Endothelial cell of umbilical vein (primary cell): ENCODE measurements around the gene ATP1B1. TPM values are rescaled to one million over a fixed set of nuclear protein-coding genes. Genes with fewer than 3 reads are reported as not detected.

Experiments used
- BruUV-seq: library from RNA; stranded (reverse); fragments of 400-500 nt; replicated peaks from 2 replicates; lab custom pipeline; 2021; lab: Mats Ljungman, UMichigan
- CTCF ChIA-PET: fragments of 300-600, 350-600 bp; sonication (Branson Sonifier 250); formaldehyde crosslinking; loops from one replicate; lab custom pipeline; 2021; ENCODE audit warnings: antibody characterized with exemption, inconsistent platforms; lab: Charles Lee
- POLR2A ChIA-PET: fragments of 300-600, 350-600 bp; sonication (Branson Sonifier 250); formaldehyde crosslinking; loops from one replicate; lab custom pipeline; 2021; ENCODE audit warnings: antibody characterized with exemption, inconsistent platforms; lab: Charles Lee
- DNase-seq: peaks from one replicate; pipeline ENCODE4 v3.0.0-alpha.2; 2011; ENCODE audit warnings: low read depth, low spot score
- FAIRE-seq: peaks from 2 replicates; lab custom pipeline; 2011; peaks lifted over from hg19 to GRCh38; lab: Jason Lieb, UNC
- H2AFZ ChIP-seq: 2 replicates; pipeline ENCODE4 v1.6.0; 2012; ENCODE audit warnings: low read depth, low read length, control low read depth, inconsistent platforms
- H3K27ac ChIP-seq: 2 replicates; pipeline ENCODE4 v1.5.1; 2011; ENCODE audit warnings: low read depth, mild to moderate bottlenecking, control low read depth, low read length, moderate library complexity; ENCODE audit not compliant: insufficient read depth
- H3K27me3 ChIP-seq, 2 experiments: 2 replicates each; pipeline versions ENCODE4 v1.6.0 to v1.6.1; 2011; ENCODE audit warnings: low read length in 2 of 2, mixed read lengths in 1 of 2; ENCODE audit not compliant: control insufficient read depth in 2 of 2, insufficient read depth in 2 of 2
- H3K36me3 ChIP-seq, 2 experiments: 2 replicates in 1 of 2; 3 replicates in 1 of 2; pipeline ENCODE4 v1.5.1; 2011; ENCODE audit warnings: low read length in 2 of 2, mild to moderate bottlenecking in 1 of 2, moderate library complexity in 1 of 2; ENCODE audit not compliant: control insufficient read depth in 2 of 2, insufficient read depth in 2 of 2; ENCODE audit errors: extremely low read depth in 1 of 2
- H3K4me1 ChIP-seq: 3 replicates; pipeline ENCODE4 v1.5.1; 2011; ENCODE audit warnings: mild to moderate bottlenecking, low read length; ENCODE audit not compliant: control insufficient read depth, insufficient read depth; ENCODE audit errors: extremely low read depth
- H3K4me2 ChIP-seq: 2 replicates; pipeline ENCODE4 v1.6.1; 2011; ENCODE audit warnings: low read length, control low read depth, mixed read lengths; ENCODE audit not compliant: insufficient read depth
- H3K4me3 ChIP-seq, 3 experiments: fragments of 200-600 bp in 1 of 3; sonication (generic), shearing (Covaris generic) in 1 of 3; replicated peaks in 1 of 3; 2 replicates each; pipeline ENCODE4 v1.5.1; 2011 to 2016; ENCODE audit warnings: control low read depth in 3 of 3, low read length in 3 of 3, mild to moderate bottlenecking in 2 of 3, inconsistent platforms in 1 of 3, low read depth in 1 of 3, moderate library complexity in 1 of 3; ENCODE audit not compliant: insufficient read depth in 1 of 3
- H3K79me2 ChIP-seq: 2 replicates; pipeline ENCODE4 v1.6.0; 2012; ENCODE audit warnings: low read length, inconsistent platforms; ENCODE audit not compliant: control insufficient read depth, insufficient read depth
- H3K9ac ChIP-seq: replicated peaks from 2 replicates; pipeline ENCODE3; 2011; ENCODE audit warnings: low read length, control low read depth; ENCODE audit not compliant: insufficient read depth; ENCODE audit errors: extremely low read depth
- H3K9me1 ChIP-seq: replicated peaks from 3 replicates; pipeline ENCODE4 v1.6.0; 2011; ENCODE audit warnings: mild to moderate bottlenecking, low read length; ENCODE audit not compliant: control insufficient read depth, insufficient read depth; ENCODE audit errors: extremely low read depth
- H3K9me3 ChIP-seq: replicated peaks from 2 replicates; pipeline ENCODE4 v1.5.1; 2012; ENCODE audit warnings: low read length, inconsistent platforms; ENCODE audit not compliant: control insufficient read depth, insufficient read depth
- H4K20me1 ChIP-seq: replicated peaks from 2 replicates; pipeline ENCODE3; 2011; ENCODE audit warnings: mild to moderate bottlenecking, low read length; ENCODE audit not compliant: control insufficient read depth, insufficient read depth; ENCODE audit errors: extremely low read depth
- CTCF ChIP-seq, 2 donors: IDR thresholded peaks; 1 replicate in 1 of 2; 2 replicates in 1 of 2; pipeline ENCODE4 v1.5.1; 2011; ENCODE audit warnings: low read length in 2 of 2, mild to moderate bottlenecking in 2 of 2, moderate library complexity in 2 of 2, control low read depth in 1 of 2, inconsistent platforms in 1 of 2, low read depth in 1 of 2; ENCODE audit not compliant: insufficient read depth in 1 of 2; ENCODE audit errors: extremely low read depth in 1 of 2
- EZH2 ChIP-seq: IDR thresholded peaks from 2 replicates; pipeline ENCODE4 v1.6.1; 2012; ENCODE audit warnings: borderline replicate concordance, low read depth, mild to moderate bottlenecking, moderate library complexity, low read length, inconsistent platforms; ENCODE audit not compliant: severe bottlenecking
- FOS ChIP-seq: IDR thresholded peaks from 2 replicates; pipeline ENCODE4 v1.6.1; 2011; ENCODE audit warnings: mild to moderate bottlenecking, low read length, moderate library complexity, borderline replicate concordance; ENCODE audit not compliant: insufficient read depth
- GATA2 ChIP-seq: IDR thresholded peaks from 2 replicates; pipeline ENCODE4 v1.7.0; 2011; ENCODE audit warnings: low read depth, mild to moderate bottlenecking, moderate library complexity, mixed read lengths, low read length; ENCODE audit not compliant: insufficient read length, insufficient read depth
- JUN ChIP-seq: IDR thresholded peaks from 2 replicates; pipeline ENCODE4 v1.6.1; 2011; ENCODE audit warnings: borderline replicate concordance, low read depth; ENCODE audit not compliant: insufficient read length, insufficient read depth
- MAX ChIP-seq: IDR thresholded peaks from 2 replicates; pipeline ENCODE4 v1.6.1; 2011; ENCODE audit not compliant: insufficient read depth, insufficient read length
- MYC ChIP-seq: IDR thresholded peaks from one replicate; pipeline ENCODE4 v1.6.1; 2011; ENCODE audit warnings: mild to moderate bottlenecking, low read depth, low read length
- POLR2A ChIP-seq: IDR thresholded peaks from 2 replicates; pipeline ENCODE4 v1.6.1; 2012; ENCODE audit warnings: low read depth, mild to moderate bottlenecking, control low read depth, low read length
- POLR2AphosphoS5 ChIP-seq: IDR thresholded peaks from 2 replicates; pipeline ENCODE4 v1.6.1; 2012; ENCODE audit warnings: low read depth, mild to moderate bottlenecking, control low read depth, low read length, moderate library complexity; ENCODE audit not compliant: insufficient read depth
- dilution Hi-C: fragments of 300-500 bp; cut with MboI; formaldehyde crosslinking; loops from one replicate; pipeline ENCODE4 v1.15.0; 2019; ENCODE audit warnings: low sequenced_read_pairs; ENCODE audit not compliant: extremely low pct_ligation_motif_present
- intact Hi-C: fragments of 100-400 bp; cut with micrococcal nuclease; formaldehyde crosslinking; loops from one replicate; pipeline ENCODE4 v1.10.0; 2022
- polyA plus RNA-seq, 4 experiments: library from polyadenylated mRNA; depleted of rRNA in 3 of 4; stranded (reverse) in 3 of 4; unstranded in 1 of 4; fragments of >200 nt; gene quantifications; 2 replicates each; pipeline versions ENCODE4 v1.2.1 to v1.2.3, GENCODE V29; 2011 to 2012; ENCODE audit warnings: missing spikeins in 1 of 4
- total RNA-seq: library from RNA; stranded (reverse); gene quantifications from 2 replicates; pipeline ENCODE4 v1.2.3, GENCODE V29; 2021

ATP1B1 gene
- total and polyA plus RNA-seq, 2 donors (not counting 3 experiments of a cell fraction or from before 2014, with no cell fraction given), result 14.3 to 56.1 TPM

GRCh38 chr1:169127305-169127704, 20.8 kb downstream of the ATP1B1 start:
- ChIA-PET POLR2A (no interaction called here), CTCF (interaction anchor here (1.3 to 1.4 kb wide), 3 partner anchors 11 to 221 kb away, joined by 4 to 5 read pairs (median 4); no protein-coding TSS in a partner anchor)
- peaks cover 0 to 6% of the 10 kb centered on the region in 2 experiments for H3K36me3 ChIP-seq
- H3K4me1 ChIP-seq, result peaks cover 10% of the 10 kb centered on the region
- dilution Hi-C loops, result no loop called here
- no TSS peak for BruUV-seq
- intact Hi-C loops, result no loop called here
- TF ChIP-seq CTCF (IDR thresholded peaks at IDR 0.05; ENCODE audit: extremely low read depth in 1 of 2, insufficient read depth in 1 of 2, low read depth in 1 of 2, low read length in 2 of 2) (no peak), MYC (no peak), EZH2 (no peak), JUN (no peak), POLR2A (no peak), MAX (no peak), POLR2AphosphoS5 (no peak), FOS (no peak), GATA2 (no peak)
- no peak overlapping the region for H3K4me3 ChIP-seq
- DNase-seq, result no peak
- H3K27me3 ChIP-seq, result no peaks in the 10 kb centered on the region
- H3K79me2 ChIP-seq, result peaks cover 10% of the 10 kb centered on the region
- no peak for FAIRE-seq
- no peak overlapping the region for H3K27ac ChIP-seq
- no peaks in the 10 kb centered on the region for H3K9me1 ChIP-seq
- no peaks in the 10 kb centered on the region for H3K9me3 ChIP-seq
- no peaks in the 10 kb centered on the region for H4K20me1 ChIP-seq
- no peak overlapping the region for H3K4me2 ChIP-seq
- no peak overlapping the region for H2AFZ ChIP-seq
- no peak overlapping the region for H3K9ac ChIP-seq
